Tibial artery (tissue), 4 donors: Measurements from ENCODE around the gene CDK12.
"Not testable (repeated sequence)": the region's sequence is repeated elsewhere in the genome, so short reads cannot be mapped to it uniquely, and the experiment has no call there.

ENCODE experiments used
- DNase-seq, 2 donors: peaks; one replicate each; pipeline ENCODE4 v3.0.0-alpha.2; 2019
- H3K27ac ChIP-seq, 2 donors: fragments of 200-600 bp; sonication (generic) in 1 of 2; 1 replicate in 1 of 2; 2 replicates in 1 of 2; pipeline ENCODE4 v1.5.1; 2018 to 2019; ENCODE audit warnings: mild to moderate bottlenecking in 1 of 2
- H3K27me3 ChIP-seq, 2 donors: fragments of 200-600 bp; sonication (generic) in 1 of 2; one replicate each; pipeline versions ENCODE4 v1.5.1 to v1.6.0; 2016 to 2019
- H3K36me3 ChIP-seq, 3 donors: fragments of 200-600 bp; sonication (generic) in 2 of 3; one replicate each; pipeline ENCODE4 v1.5.1; 2016 to 2019; ENCODE audit warnings: mild to moderate bottlenecking in 2 of 3
- H3K4me1 ChIP-seq, 4 donors: fragments of 200-600 bp; sonication (generic) in 2 of 4; 1 replicate in 3 of 4; 2 replicates in 1 of 4; pipeline ENCODE4 v1.5.1; 2016 to 2019
- H3K4me3 ChIP-seq, 2 donors: fragments of 200-600 bp; sonication (generic) in 1 of 2; 1 replicate in 1 of 2; 2 replicates in 1 of 2; pipeline ENCODE4 v1.5.1; 2018 to 2019; ENCODE audit warnings: mild to moderate bottlenecking in 2 of 2
- H3K9me3 ChIP-seq, 3 donors: fragments of 200-600 bp; sonication (generic) in 1 of 3; one replicate each; pipeline ENCODE4 v1.5.1; 2016 to 2019
- CTCF ChIP-seq, 2 experiments: fragments of 200-600 bp in 1 of 2; fragments of 450-650 bp in 1 of 2; IDR thresholded peaks; one replicate each; pipeline ENCODE4 v1.5.1; 2017 to 2019; ENCODE audit warnings: antibody characterized with exemption in 2 of 2, mild to moderate bottlenecking in 1 of 2, moderate library complexity in 1 of 2
- intact Hi-C: fragments of 100-400 bp; cut with DNase I; formaldehyde crosslinking; loops from one replicate; pipeline ENCODE4 v1.15.0; 2023; ENCODE audit warnings: low total_unique reads

Gene CDK12

GRCh38 chr17:39531252-39531651 lies 70.0 kb downstream of the CDK12 start:
- no peak overlapping the region for H3K4me3 ChIP-seq
- H3K27me3 ChIP-seq, result no peaks in the 10 kb centered on the region
- intact Hi-C loops, result no loop called here
- H3K9me3 ChIP-seq, result no peaks in the 10 kb centered on the region
- H3K4me1 ChIP-seq, result no peaks in the 10 kb centered on the region
- DNase-seq, result no peak
- no peak overlapping the region for H3K27ac ChIP-seq
- TF ChIP-seq CTCF (IDR thresholded peaks at IDR 0.05), result no peak
- peaks cover 39 to 50% (median 39%) of the 10 kb centered on the region in 3 donors for H3K36me3 ChIP-seq

- no peaks in the 10 kb centered on the region for H3K9me3 ChIP-seq
- intact Hi-C loops, result no loop called here
- no peak overlapping the region for H3K27ac ChIP-seq
- no peaks in the 10 kb centered on the region for H3K27me3 ChIP-seq
- H3K4me3 ChIP-seq, result no peak overlapping the region
- no peaks in the 10 kb centered on the region for H3K4me1 ChIP-seq
- no peak for DNase-seq
- H3K36me3 ChIP-seq, result peaks cover 21 to 25% (median 25%) of the 10 kb centered on the region in 3 donors
- TF ChIP-seq CTCF (IDR thresholded peaks at IDR 0.05), result no peak
These were observed 72.6 kb downstream of the CDK12 start for GRCh38 chr17:39533891-39534290.

- no peak overlapping the region for H3K4me3 ChIP-seq
- intact Hi-C loops, result no loop called here
- peaks cover 15 to 21% (median 18%) of the 10 kb centered on the region in 3 donors for H3K36me3 ChIP-seq
- DNase-seq, result no peak
- no peaks in the 10 kb centered on the region for H3K4me1 ChIP-seq
- H3K27me3 ChIP-seq, result no peaks in the 10 kb centered on the region
- H3K9me3 ChIP-seq, result no peaks in the 10 kb centered on the region
- H3K27ac ChIP-seq, result no peak overlapping the region
- no peak for TF ChIP-seq CTCF (IDR thresholded peaks at IDR 0.05)
These were observed 73.6 kb downstream of the CDK12 start for GRCh38 chr17:39534768-39535405.

GRCh38 chr17:39536468-39536867 lies 75.2 kb downstream of the CDK12 start:
- TF ChIP-seq CTCF (IDR thresholded peaks at IDR 0.05), result no peak
- no peak overlapping the region for H3K4me3 ChIP-seq

GRCh38 chr17:39537364-39537763 lies 76.1 kb downstream of the CDK12 start:
- intact Hi-C loops, H3K27ac ChIP-seq, H3K36me3 ChIP-seq, H3K27me3 ChIP-seq, H3K4me1 ChIP-seq, H3K4me3 ChIP-seq, DNase-seq, H3K9me3 ChIP-seq: not testable (repeated sequence)

More at GRCh38 chr17:39536468-39536867, 75.2 kb downstream of the CDK12 start:
- DNase-seq, result no peak
- no peaks in the 10 kb centered on the region for H3K27me3 ChIP-seq
- H3K4me1 ChIP-seq, result no peaks in the 10 kb centered on the region
- H3K27ac ChIP-seq, result no peak overlapping the region
- peaks cover under 1 to 8% (median 7%) of the 10 kb centered on the region in 3 donors for H3K36me3 ChIP-seq
- intact Hi-C loops, result no loop called here
- H3K9me3 ChIP-seq, result no peaks in the 10 kb centered on the region

GRCh38 chr17:39538866-39539265 lies 77.6 kb downstream of the CDK12 start:
- DNase-seq, result no peak
- intact Hi-C loops, result no loop called here
- H3K4me3 ChIP-seq, result no peak overlapping the region

More at GRCh38 chr17:39538866-39539265, 77.6 kb downstream of the CDK12 start:
- Histone ChIP-seq H3K4me1 (no peaks in the 10 kb centered on the region), H3K9me3 (no peaks in the 10 kb centered on the region), H3K27me3 (no peaks in the 10 kb centered on the region), H3K27ac (no peak overlapping the region), H3K36me3 (no peaks in the 10 kb centered on the region)
- TF ChIP-seq CTCF (IDR thresholded peaks at IDR 0.05), result no peak
